ENCODE measurements around the gene FARP1.
A peak's percentile ranks its signal among the peaks of the same experiment; 100 is the strongest.

FARP1 gene

GRCh38 chr13:98415326-98416070 is 272.6 kb downstream of the FARP1 start:
- no peak for DNase-seq

GRCh38 chr13:98416408-98416807 is 273.5 kb downstream of the FARP1 start:
- no peak for DNase-seq

GRCh38 chr13:98419786-98420553 is 277.1 kb downstream of the FARP1 start:
- no peak for DNase-seq

GRCh38 chr13:98420554-98421175 is 277.8 kb downstream of the FARP1 start:
- no peak for DNase-seq

GRCh38 chr13:98422046-98422445 is 279.2 kb downstream of the FARP1 start:
- no peak for DNase-seq

- DNase-seq, result no peak
These were observed 280.5 kb downstream of the FARP1 start for GRCh38 chr13:98423417-98423816.

GRCh38 chr13:98427331-98427995 is 284.6 kb downstream of the FARP1 start:
- peak in 12 of 58 donors; percentile 11 to 67 (median 35) for DNase-seq

- DNase-seq, result no peak
These were observed 285.5 kb downstream of the FARP1 start for GRCh38 chr13:98428256-98428966.

GRCh38 chr13:98429081-98429480 is 286.2 kb downstream of the FARP1 start:
- no peak for DNase-seq

GRCh38 chr13:98429531-98429930 is 286.6 kb downstream of the FARP1 start:
- no peak for DNase-seq

- DNase-seq, result no peak
These were observed 287.3 kb downstream of the FARP1 start for GRCh38 chr13:98429977-98430736.

- no peak for DNase-seq
These were observed 289.7 kb downstream of the FARP1 start for GRCh38 chr13:98432638-98433037.

- DNase-seq, result no peak
These were observed 290.8 kb downstream of the FARP1 start for GRCh38 chr13:98433654-98434053.

GRCh38 chr13:98434060-98434459 is 291.2 kb downstream of the FARP1 start:
- no peak for DNase-seq

- DNase-seq, result no peak
These were observed 292.5 kb downstream of the FARP1 start for GRCh38 chr13:98435376-98435775.

GRCh38 chr13:98436233-98436910 is 293.5 kb downstream of the FARP1 start:
- no peak for DNase-seq

GRCh38 chr13:98438246-98439125 is 295.6 kb downstream of the FARP1 start:
- no peak for DNase-seq

GRCh38 chr13:98439126-98439828 is 296.4 kb downstream of the FARP1 start:
- no peak for DNase-seq

Measured in anterior cingulate cortex (tissue), 58 donors.